CD4-positive, alpha-beta T cell treated with Interferon alpha-2 for 1 hour (primary cell): Measurements from ENCODE around the gene ROR1.
"Not testable (repeated sequence)": the region's sequence is repeated elsewhere in the genome, so short reads cannot be mapped to it uniquely, and the experiment has no call there.

Experiments
- DNase-seq, 2 donors: peaks; one replicate each; pipeline ENCODE4 v3.0.0-alpha.2; 2020 to 2022

The ROR1 gene

DNA sequence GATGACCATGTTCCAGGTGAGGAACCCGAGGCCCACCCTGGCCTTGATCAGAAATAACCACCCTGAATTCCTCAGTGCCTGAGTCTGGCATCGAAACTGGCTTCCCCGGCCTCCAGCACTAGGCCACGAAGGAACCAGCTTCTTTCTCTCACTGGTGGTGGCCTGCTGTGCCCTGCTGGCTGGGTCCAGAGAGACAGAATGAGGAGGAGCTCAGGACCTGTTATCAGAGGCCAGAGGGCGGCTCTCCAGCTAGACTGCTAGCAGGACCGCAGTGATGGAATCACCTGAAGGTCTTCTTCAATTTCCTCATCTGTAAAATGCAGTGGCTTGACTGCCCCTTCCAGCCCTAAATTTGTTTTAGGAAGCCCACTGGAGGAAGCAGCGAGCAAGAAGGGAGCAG is 20.5 kb downstream of the ROR1 start:
- no peak for DNase-seq

DNA sequence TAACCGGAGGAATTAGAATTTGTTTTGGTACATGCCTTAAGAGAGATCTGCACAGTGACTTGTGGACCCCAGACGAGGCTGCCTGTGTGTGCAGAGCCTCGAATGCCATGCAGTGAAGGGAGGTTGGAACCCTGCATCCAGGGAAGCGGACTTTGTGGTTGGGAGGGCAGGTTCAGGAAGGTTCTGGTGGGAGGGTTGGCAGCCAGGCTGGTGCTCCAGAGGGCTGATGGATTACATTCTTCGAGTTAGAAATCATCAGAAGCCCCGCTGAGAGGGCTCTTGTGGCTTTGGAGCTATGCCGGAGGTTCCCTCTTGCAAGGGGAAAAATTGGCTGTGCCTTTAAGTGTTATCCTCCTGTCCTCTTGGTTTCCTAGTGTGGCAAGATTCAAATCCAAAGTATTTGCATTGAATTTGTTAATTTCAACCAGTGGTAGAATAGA is 21.1 kb downstream of the ROR1 start:
- DNase-seq: no peak

DNA sequence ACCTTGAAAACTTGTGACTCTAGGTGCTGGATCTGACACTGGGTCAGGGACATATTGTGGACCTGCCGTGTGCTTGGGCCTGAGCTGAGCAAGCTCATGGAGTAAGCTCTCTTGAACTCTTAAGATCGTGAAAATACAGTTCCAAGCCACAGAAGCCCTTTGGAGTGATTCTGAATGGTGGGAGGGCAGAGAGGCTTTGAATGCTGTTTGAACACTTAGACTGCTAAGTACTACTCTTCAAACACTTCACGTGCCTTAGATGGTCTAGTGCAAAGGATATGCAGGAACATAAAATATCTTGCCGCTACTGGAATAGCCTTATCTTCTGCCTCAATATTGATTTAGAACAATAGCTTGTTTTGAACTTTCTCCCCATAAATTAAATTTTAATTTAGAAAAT is 21.6 kb downstream of the ROR1 start:
- no peak for DNase-seq

DNA sequence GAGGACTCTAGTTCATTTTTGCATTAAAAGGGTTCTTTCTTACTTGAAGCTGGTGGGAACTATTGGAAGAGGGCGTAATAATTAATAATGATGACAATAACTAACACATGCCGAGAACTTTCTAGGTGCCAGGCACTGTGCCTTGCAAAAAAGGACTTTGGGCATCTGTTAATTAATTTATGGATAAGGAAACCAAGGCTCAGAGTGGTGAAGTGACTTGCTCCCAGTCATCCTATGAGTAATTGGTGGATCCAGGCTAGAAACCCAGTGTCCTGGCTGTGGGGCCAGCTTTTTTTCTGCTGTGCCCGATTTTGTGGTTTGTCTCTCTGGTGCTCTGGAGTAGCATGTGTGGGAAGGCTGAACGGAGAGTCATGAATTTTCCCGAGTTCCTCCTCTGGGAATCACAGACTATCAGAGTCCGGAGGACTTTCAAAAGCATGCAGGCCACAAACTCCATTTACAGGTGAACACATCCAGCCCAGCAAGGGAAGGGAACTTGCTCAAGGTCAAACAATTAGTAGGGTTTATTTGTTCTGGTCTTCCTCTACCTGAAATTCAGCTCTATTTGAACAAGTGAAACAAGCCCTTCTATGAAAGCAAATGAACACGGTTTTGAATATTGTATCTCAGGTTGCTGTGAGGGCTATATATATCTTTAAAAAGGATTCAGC is 23.4 kb downstream of the ROR1 start:
- DNase-seq: no peak

- no peak for DNase-seq
Observed at GRCh38 chr1:63798284-63798683, 24.5 kb downstream of the ROR1 start.

DNA sequence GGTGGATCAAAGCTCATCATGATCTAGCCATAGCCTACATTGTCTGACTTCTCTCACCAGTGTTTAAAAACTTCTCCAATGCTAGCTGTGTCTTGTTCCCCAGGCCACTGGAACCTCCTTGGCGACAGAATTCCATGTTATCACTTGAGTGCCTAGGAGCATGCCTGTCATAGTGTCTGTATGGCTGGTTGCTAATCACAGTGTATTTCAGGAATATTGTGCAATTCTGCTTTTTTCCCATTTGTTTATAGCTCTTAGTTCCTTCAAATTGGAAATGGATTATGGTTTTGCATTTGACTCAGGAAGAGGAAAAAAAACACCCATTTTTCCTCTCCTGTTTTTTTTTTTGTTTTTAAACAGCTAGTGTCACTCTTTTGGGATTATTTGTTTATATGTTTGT is 25.5 kb downstream of the ROR1 start:
- DNase-seq: no peak

DNA sequence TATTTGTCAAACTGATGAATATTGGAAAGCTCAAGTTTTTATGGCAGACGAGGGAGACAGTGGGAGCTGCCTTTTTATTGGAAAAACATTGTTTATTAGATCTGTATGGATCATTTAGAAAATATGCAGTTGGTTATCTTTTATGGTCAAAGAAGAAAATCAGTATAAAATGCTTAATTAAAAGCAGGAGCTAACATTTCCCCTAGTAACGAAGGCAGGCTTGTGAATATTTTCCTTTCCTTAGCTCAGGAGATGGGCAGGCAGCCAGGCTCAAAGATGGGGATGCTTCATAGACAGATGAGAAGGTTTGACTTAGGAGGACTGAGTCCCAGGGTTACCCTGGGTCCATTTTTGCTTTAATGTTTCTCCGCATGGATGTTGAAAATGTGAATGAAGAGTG is 26.0 kb downstream of the ROR1 start:
- no peak for DNase-seq

DNA sequence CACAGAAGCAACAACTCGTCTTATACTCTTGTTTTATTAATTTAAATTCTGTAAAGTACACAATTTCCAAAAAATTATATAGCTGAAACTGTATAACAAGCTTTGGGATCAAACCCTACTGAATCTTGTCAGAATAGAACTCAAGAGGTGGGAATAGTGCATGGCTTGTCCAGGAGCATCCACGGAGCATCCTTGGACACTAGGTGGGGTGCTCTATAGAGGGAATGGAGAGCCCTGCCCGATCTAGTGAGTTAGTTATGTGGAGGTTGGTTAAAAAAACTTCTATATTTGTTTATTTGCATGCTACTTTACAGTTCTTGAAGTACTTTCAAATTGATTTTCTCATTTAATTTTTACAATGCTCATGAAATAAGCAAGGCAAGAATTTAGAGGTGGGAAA is 28.3 kb downstream of the ROR1 start:
- DNase-seq: no peak

DNA sequence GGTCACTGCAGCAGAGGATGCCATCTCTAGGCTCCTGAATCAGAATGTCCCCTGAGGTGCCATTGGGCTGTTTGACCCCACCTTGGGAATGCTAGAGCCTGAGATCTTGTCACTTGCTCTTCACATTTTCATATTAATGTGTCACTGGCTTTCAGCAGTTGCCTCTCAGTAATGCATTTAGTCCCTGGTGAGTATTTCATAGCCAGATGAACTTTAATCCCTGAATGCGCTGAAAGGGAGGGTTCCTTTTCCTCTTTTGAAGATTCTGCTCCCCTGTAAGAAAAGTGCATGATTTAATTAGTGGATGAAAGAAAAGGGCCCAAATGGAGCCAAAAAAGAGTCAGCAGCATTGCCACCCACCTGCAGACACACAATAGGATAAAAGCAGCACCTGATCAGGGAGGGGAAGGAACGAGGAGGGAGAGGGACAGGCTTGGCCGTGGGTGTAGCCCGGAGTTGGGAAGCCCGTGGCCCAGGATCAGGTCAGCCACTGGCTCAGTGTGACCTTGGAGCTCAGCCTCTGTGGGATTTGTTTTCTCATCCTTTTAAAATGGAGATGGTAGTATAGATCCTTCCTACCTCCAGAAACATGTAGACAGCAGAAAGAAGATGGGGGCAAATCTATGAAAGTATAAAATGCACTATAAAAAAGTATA is 31.1 kb downstream of the ROR1 start:
- DNase-seq: no peak

- DNase-seq: no peak
Observed at GRCh38 chr1:63807046-63807445, 33.2 kb downstream of the ROR1 start.

DNA sequence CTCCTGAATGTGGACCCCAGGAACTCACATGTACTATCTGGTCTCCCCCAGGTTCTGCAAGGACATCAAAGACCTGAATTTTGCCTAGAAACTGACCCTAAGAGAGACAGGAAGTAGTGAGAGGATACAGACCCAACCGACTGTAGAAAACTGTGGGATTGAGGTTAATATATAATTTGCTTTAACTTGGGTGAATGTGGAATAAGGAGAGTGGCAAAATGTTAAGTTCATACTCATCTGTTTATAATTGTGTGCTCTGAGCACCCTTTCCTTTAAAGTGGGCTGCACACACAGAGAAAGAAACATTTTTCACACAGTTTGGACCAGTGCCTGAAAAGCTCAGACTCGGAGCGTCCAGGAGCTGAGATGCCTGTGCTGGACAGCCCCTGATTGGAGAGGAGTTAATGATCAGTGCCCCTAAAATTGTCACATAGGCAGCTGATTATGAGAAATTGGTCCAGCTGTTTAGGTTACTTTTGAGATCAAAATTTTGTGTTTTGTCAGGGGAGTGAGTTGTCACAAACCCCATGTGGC is 37.2 kb downstream of the ROR1 start:
- DNase-seq: no peak

GRCh38 chr1:63812071-63812700 is 38.4 kb downstream of the ROR1 start:
- no peak for DNase-seq

GRCh38 chr1:63813829-63814277 is 40.0 kb downstream of the ROR1 start:
- DNase-seq: no peak

- DNase-seq: not testable (repeated sequence)
Observed at GRCh38 chr1:63816217-63816815, 42.5 kb downstream of the ROR1 start.

DNA sequence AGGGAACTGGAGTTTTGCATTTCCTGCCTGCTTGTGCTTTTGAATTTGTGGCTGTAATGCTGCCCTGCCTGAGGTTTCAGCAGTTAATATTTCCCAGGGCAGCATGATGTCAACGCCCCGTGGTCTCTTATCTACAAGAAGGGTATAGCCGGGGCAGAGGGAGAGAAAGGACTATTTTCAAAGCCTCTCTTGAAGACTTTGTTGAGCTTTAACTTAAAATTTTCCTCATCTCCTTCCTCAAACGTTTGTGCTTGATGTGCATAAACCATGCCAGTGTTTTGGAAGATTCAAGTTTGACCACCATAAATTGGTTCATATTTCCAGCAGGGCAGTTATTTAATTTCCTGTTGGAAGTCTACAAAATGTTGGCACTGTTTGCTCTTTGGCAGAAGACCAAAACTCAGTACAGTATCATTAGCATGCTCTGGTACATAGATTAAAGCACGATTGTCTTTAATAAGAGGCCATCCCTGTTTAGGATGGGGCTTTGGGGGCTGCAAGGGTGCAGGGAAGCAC is 43.4 kb downstream of the ROR1 start:
- DNase-seq: no peak

DNA sequence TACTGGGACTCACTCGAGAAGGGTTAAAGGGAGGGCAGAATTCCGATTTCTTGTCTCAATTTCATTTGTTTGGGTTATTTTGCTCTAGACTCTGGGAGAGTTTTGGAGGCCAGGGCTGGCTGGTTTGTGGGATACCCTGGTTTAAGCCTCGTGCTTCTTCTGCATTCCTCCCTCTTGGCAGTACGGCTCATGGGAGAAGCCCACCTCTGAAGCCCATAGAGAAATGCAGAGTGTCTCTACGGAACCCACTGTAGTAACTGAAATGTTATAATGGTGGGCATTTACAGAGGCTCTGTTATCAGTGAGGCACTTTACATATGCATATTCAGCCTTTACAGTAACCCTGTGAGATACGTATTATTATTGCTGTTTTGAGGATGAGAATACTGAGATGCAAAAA is 43.9 kb downstream of the ROR1 start:
- no peak for DNase-seq

- no peak for DNase-seq
Observed at GRCh38 chr1:63818567-63819325, 44.9 kb downstream of the ROR1 start.

- DNase-seq: no peak
Observed at GRCh38 chr1:63819795-63820194, 46.0 kb downstream of the ROR1 start.

DNA sequence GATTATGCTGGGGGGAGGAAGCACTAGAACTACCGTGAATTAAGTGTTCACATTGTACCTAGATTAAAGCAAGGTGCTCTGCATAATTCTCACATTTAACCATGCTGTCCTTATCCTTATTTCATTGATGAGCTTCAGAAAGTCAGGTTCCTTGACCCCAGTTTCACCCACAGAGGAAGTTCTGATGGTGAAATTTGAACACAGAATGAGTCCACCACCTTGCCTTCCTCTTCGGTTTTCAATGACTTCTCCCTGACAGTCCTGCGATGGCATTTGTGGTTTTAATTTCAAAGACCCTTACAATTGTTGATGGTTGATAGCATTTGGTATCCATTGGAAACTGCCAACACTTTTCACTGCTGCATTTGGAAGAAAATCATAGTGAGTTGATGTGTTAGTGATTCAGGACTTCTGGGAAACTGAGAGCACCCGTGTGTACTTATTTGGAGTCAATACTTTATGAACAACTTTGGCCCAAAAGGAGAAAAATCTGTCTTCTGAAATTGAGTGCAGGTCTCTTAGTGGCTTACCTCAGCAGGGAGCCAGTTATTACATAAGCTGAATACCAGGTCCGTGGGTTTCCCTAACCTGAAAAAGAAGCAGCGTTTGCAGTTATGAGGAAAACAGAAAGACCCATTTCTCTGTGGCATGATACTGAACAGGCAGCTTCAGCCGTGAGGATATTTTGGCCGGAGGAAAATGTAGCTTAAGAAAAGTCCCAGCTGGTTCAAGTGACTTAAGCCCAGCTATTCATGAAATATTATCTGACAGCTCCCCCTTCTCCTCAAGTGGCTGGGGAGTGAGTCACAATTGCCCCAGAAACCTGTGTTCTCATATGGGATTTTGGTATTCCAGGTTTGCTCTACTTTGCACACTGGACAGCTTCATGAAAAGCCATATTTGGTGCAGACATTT is 47.5 kb downstream of the ROR1 start:
- no peak for DNase-seq

DNA sequence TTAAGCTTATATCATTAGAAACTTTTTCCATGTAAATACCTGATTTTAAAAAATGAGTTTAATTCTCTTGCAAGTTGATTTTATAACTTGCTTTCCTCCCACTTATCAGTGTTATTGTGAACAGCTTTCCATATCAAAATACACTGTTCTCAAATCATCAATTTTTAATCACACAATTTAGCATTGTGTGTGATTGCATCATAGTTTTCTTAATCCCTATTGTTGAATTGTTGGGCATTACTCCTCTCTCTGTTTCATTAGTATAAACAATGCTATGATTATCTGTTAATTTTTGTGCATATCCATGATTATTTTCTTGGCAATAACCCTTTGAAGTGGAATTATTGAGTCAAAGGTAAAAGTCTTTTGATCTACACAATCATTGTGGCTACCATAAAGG is 48.7 kb downstream of the ROR1 start:
- DNase-seq: no peak

DNA sequence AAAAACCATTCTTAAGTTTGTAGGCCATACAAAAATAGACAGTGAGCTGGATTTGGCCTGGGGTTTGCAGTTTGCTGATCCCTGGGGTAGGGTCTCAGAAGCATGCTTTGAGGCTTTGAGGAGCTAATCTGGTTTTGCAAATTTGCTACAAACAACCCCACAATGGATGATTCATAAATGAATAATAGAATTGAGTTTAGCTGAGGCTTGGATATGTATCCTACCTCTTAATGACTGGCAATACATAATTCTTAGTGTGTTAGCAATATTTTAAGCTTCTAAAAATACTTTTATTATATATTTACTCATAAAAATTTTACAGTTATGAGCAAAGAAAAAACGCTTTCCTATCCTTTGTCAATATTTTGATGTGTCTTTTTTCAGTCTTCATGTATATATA is 50.6 kb downstream of the ROR1 start:
- DNase-seq: no peak

DNA sequence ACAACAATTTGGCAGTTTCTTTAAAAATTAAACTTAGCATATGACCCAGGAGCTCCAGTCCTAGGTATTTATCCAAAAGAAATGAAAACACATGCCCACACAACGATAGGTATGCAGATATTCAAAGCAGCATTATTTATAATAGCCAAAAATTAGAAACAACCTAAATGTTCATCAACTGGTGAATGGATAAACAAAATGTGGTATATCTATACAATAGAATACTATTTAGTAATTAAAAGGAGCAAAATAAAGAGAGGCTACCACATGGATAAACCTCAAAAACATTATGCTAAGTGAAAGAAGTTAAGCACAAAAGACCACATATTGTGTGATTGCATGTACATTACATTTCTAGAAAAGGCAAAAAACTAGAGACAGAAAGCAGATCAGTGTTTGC is 51.3 kb downstream of the ROR1 start:
- no peak for DNase-seq
